HUDEP-2 (cell line): Measurements from ENCODE around the gene DNMT1.
"Not testable (repeated sequence)": the region's sequence is repeated elsewhere in the genome, so short reads cannot be mapped to it uniquely, and the experiment has no call there.

Experiments
- DNase-seq, 76 experiments: peaks; one replicate each; lab custom pipeline; 2025; ENCODE audit not compliant: unreplicated experiment in 76 of 76; lab: John Stamatoyannopoulos, UW

Gene DNMT1

GRCh38 chr19:10184636-10185035 is 10.1 kb downstream of the DNMT1 start:
- no peak for DNase-seq

- DNase-seq: no peak
Observed at GRCh38 chr19:10183926-10184325, 10.8 kb downstream of the DNMT1 start.

GRCh38 chr19:10182847-10183246 is 11.9 kb downstream of the DNMT1 start:
- no peak for DNase-seq

- no peak for DNase-seq
Observed at GRCh38 chr19:10182076-10182475, 12.7 kb downstream of the DNMT1 start.

GRCh38 chr19:10180459-10180858 is 14.3 kb downstream of the DNMT1 start:
- no peak for DNase-seq

GRCh38 chr19:10180024-10180423 is 14.7 kb downstream of the DNMT1 start:
- DNase-seq: not testable (repeated sequence)

GRCh38 chr19:10173527-10173926 is 21.2 kb downstream of the DNMT1 start:
- DNase-seq: no peak

GRCh38 chr19:10168386-10168948 is 26.3 kb downstream of the DNMT1 start:
- no peak for DNase-seq

DNA sequence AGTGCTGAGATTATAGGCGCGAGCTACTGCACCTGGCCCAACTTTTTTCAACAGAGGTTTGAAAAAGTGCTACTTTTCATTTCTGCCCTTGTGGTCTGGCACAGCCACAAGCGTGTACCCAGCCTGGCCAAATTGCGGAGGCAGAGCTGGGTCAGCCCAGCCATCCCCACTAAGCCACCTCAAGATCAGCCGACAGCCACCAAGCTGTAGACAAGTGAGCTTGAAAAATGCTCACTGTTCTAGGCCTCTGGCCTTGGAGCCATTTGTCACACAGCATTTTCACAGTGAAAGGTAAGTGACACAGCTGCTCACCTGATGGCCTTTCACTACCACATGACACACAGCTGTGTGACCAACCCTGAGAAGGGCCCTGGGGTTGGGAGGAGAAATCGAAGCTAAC is 27.3 kb downstream of the DNMT1 start:
- DNase-seq: no peak

DNA sequence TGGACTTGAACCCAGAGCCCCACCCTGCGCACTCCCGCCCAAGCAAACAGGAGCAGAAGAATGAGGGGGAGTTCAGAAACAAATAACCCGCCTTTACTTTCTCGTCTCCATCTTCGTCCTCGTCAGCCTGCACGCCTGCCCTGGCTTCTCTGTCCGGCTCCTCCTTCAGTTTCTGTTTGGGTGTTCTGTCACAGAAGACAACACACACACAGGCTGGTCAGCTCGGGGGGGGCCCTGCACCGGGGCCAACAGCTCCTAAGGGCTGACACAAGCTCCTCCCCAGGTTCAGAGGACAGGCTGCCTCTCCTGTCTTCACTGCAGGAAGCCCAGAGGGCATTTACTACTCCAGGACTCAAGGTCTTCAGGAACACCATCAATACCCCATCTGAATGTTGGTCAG is 28.3 kb downstream of the DNMT1 start:
- not testable (repeated sequence) for DNase-seq

DNA sequence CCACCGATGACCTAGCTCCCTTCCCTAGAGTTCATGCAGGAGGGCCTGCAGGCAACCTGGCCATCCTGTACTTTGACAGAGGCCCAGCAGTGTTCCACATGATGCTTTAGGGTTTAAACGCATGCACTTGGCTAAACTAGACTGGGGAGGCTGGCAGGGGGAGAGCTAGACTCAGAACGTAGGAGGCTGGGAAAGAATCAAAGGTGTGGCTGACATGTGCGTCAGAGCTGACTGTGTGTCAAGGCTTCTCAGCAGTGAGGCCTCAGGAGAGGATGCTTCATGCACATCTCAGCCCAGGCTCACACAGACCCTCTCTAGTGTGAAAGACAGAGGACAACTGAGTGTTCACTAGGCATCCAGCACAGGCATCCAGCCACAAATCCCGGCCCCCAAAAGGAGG is 28.7 kb downstream of the DNMT1 start:
- DNase-seq: no peak

GRCh38 chr19:10163536-10163935 is 31.2 kb downstream of the DNMT1 start:
- DNase-seq: no peak

DNA sequence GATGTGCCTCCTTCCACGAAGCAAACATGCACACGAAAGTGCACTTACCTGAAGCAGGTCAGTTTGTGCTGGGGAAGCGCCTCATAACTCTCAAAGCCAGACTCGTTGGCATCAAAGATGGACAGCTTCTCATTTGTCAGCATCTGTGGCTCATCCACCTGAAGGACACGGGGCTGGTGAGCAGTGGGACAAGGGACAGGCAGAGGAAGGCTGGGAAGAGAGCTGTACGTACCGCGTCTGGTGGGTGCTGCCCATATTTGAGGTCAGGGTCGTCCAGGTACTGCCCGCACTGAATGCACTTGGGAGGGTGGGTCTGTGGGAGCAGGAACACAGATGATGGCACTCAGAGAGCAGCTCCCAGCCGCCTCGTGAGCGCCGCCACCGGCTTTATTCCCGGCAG is 35.1 kb downstream of the DNMT1 start:
- DNase-seq: no peak

- no peak for DNase-seq
Observed at GRCh38 chr19:10158485-10158884, 36.3 kb downstream of the DNMT1 start.

DNA sequence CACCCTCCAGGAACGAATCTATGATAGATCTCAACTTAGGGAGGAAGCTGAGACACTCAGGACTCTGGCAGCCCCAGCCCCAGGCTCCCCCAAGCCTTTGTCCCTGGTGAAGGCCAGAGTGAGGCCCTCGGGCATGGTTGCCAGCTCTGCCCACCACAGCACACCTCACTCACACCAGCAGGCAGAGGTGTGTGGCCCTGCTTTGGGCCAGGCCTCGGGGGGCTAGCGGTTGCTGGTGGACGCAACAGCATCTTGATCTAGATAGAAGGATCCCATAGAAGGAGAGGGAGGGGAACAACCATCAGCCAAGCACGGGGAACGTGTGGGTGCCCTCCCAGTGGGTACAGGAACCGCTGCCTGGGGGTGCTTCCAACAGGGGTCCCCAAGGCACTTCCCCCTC is 36.7 kb downstream of the DNMT1 start:
- DNase-seq: no peak

GRCh38 chr19:10155839-10156238 is 38.9 kb downstream of the DNMT1 start:
- DNase-seq: no peak

- no peak for DNase-seq
Observed at GRCh38 chr19:10152100-10152499, 42.7 kb downstream of the DNMT1 start.

GRCh38 chr19:10151521-10151920 is 43.2 kb downstream of the DNMT1 start:
- DNase-seq: no peak

- no peak for DNase-seq
Observed at GRCh38 chr19:10149427-10149826, 45.3 kb downstream of the DNMT1 start.

DNA sequence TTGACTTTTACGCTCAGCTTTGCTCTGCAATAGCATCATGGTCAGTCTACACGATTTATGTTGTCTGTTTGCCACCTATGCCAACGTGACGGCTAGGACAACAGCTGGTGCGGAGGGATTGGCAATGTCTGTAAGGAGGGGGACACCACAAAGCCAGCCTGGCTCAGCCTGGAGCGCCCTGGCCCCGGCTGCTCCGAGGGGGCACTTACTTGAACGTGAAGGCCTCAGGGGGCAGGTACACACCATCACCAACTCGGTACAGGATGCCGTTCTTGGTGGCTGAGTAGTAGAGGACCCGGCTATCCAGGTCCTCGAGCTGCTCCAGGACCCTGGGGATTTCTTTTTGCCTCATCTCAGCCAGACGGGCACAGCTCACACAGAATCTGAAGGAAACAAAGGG is 48.6 kb downstream of the DNMT1 start:
- no peak for DNase-seq

DNA sequence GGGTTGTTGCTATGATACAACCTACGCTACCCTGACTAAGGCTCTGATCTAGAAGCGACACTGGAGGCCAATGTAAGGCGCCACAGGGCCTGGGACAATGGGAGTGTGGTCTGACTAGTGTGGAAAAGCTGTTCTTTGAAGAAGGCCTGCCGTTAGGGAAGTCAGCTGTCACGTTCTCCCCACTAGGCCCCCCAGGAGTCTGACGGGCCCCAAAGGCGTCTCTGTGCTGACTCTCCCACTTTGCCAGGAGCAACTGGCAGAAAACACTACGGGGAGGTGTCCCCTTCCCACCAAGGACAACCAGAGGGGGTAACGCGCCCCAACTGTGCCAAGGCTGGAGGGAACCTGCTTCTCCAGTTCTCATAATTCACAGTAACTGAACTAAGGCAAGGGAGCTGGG is 49.7 kb downstream of the DNMT1 start:
- no peak for DNase-seq

- DNase-seq: no peak
Observed at GRCh38 chr19:10144361-10144760, 50.4 kb downstream of the DNMT1 start.

- DNase-seq: no peak
Observed at GRCh38 chr19:10143681-10144080, 51.1 kb downstream of the DNMT1 start.
